GM13977 (cell line): ENCODE measurements around the gene PAOX.
A peak's percentile ranks its signal among the peaks of the same experiment; 100 is the strongest.

Experiments
- DNase-seq: peaks from one replicate; pipeline ENCODE4 v3.0.0; 2012; ENCODE audit warnings: low spot score
- CTCF ChIP-seq: IDR thresholded peaks from 2 replicates; pipeline ENCODE4 v1.5.1; 2012; ENCODE audit warnings: mild to moderate bottlenecking, control low read depth; ENCODE audit not compliant: insufficient read depth; ENCODE audit errors: extremely low read depth, missing control alignments
- in situ Hi-C: fragments of 300-500 bp; cut with MboI; formaldehyde crosslinking; loops from one replicate; pipeline ENCODE4 v1.12.0; 2022; ENCODE audit warnings: low sequenced_read_pairs, low pct_unique_long_range_greater_than_20kb, mixed read lengths, inconsistent platforms; ENCODE audit not compliant: unreplicated experiment

PAOX gene

GRCh38 chr10:133379152-133379800, at the start of gene PAOX:
Gene PAOX, plus strand, starts transcription at chr10:133379262. Its CDS starts 55 bp downstream, at chr10:133379317.
- in situ Hi-C loops = no loop called here
- peak; percentile 91 for DNase-seq
- no peak for TF ChIP-seq CTCF

GRCh38 chr10:133329491-133330202, 49.4 kb upstream of the PAOX start:
- DNase-seq = peak; percentile 92
- peak; percentile 95 for TF ChIP-seq CTCF
- in situ Hi-C loops = no loop called here

GRCh38 chr10:133332936-133333699, 45.9 kb upstream of the PAOX start:
- in situ Hi-C loops = no loop called here
- no peak for TF ChIP-seq CTCF
- no peak for DNase-seq

- TF ChIP-seq CTCF = no peak
- in situ Hi-C loops = no loop called here
- no peak for DNase-seq
Measured at GRCh38 chr10:133334503-133335245, 44.4 kb upstream of the PAOX start.

- in situ Hi-C loops = no loop called here
- TF ChIP-seq CTCF = no peak
- DNase-seq = peak; percentile 85
Measured at GRCh38 chr10:133335246-133336117, 43.6 kb upstream of the PAOX start.
